ENCODE measurements around the gene EPHB2. TPM values are rescaled to one million over a fixed set of nuclear protein-coding genes. Genes with fewer than 3 reads are reported as not detected.

Gene EPHB2
- polyA plus RNA-seq, 2 of the 4 experiments (the other 2 are of a cell fraction), result 13.0 to 35.3 TPM

- FAIRE-seq, result no peak
- Histone ChIP-seq H3K4me1 (no peaks in the 10 kb centered on the region), H3K9me3 (no peaks in the 10 kb centered on the region), H3K4me3 (no peak overlapping the region), H3K27ac (no peak overlapping the region), H3K4me2 (no peak overlapping the region)
- TF ChIP-seq HOXB13 (CRISPR knock-in tag; IDR thresholded peaks at IDR 0.05; ENCODE audit: low read depth), result no peak
- DNase-seq (ENCODE audit: low read depth in 1 of 2, low spot score in 1 of 2), result no peak
- ChIA-PET POLR2A (no interaction called here), CTCF (interaction anchor here (1.2 kb wide), 1 partner anchor 16 kb away, joined by 3 read pairs; no protein-coding TSS in a partner anchor)
- no peak for ATAC-seq
- WGBS (ENCODE audit: missing lambda C conversion rate), result 93% methylated on average over 12 of the region's 12 CpGs
Measured at GRCh38 chr1:22846458-22846857, 135.8 kb downstream of the EPHB2 start.

- no peak overlapping the region for H3K4me3 ChIP-seq
- no peak for TF ChIP-seq EHMT2 (IDR thresholded peaks at IDR 0.05; ENCODE audit: low read depth)
- no peak for TF ChIP-seq JUNB (IDR thresholded peaks at IDR 0.05)
- TF ChIP-seq HDAC2 (IDR thresholded peaks at IDR 0.05), result no peak
- TF ChIP-seq PHF8 (IDR thresholded peaks at IDR 0.05; ENCODE audit: borderline replicate concordance, low read depth), result no peak
- TF ChIP-seq NR3C1 (IDR thresholded peaks at IDR 0.05), result no peak
- no peak for TF ChIP-seq HOXA7 (CRISPR knock-in tag; IDR thresholded peaks at IDR 0.05)
- no peak for TF ChIP-seq CTCF (IDR thresholded peaks at IDR 0.05)
- TF ChIP-seq FOSL2 (IDR thresholded peaks at IDR 0.05), result no peak
- TF ChIP-seq FOSL2 (CRISPR knock-in tag; IDR thresholded peaks at IDR 0.05), result no peak
- no peak for TF ChIP-seq ZC3H11A (IDR thresholded peaks at IDR 0.05)
- TF ChIP-seq FOSB (CRISPR knock-in tag; IDR thresholded peaks at IDR 0.05), result no peak
- no peak for TF ChIP-seq HMGXB4 (CRISPR knock-in tag; IDR thresholded peaks at IDR 0.05; ENCODE audit: borderline replicate concordance)
- no peak for TF ChIP-seq CBX2 (IDR thresholded peaks at IDR 0.05; ENCODE audit: borderline replicate concordance, low read depth)
- no peak for TF ChIP-seq PBX3 (IDR thresholded peaks at IDR 0.05)
- TF ChIP-seq NFE2L2 (conservative IDR thresholded peaks at IDR 0.05; ENCODE audit: low read length), result no peak
- no peak for TF ChIP-seq RNF2 (IDR thresholded peaks at IDR 0.05; ENCODE audit: borderline replicate concordance, low read depth)
- FAIRE-seq, result no peak
- ChIA-PET CTCF (interaction anchor here (1.2 to 2.0 kb wide), 2 partner anchors 15 to 143 kb away, joined by 3 to 9 read pairs; no protein-coding TSS in a partner anchor), POLR2A (no interaction called here)
- DNase-seq (ENCODE audit: low read depth in 1 of 2, low spot score in 1 of 2), result no peak
- WGBS (ENCODE audit: missing lambda C conversion rate), result 54% methylated on average over 2 of the region's 2 CpGs
- no peak overlapping the region for H3K27ac ChIP-seq
- no peaks in the 10 kb centered on the region for H3K4me1 ChIP-seq
- ATAC-seq, result no peak
- H3K9me3 ChIP-seq, result no peaks in the 10 kb centered on the region
- no peak overlapping the region for H3K4me2 ChIP-seq
Measured at GRCh38 chr1:22847249-22847648, 136.6 kb downstream of the EPHB2 start.

GRCh38 chr1:22847709-22848108, 137.1 kb downstream of the EPHB2 start:
- POLR2A ChIA-PET, result no interaction called here
- Histone ChIP-seq H3K9me3 (no peaks in the 10 kb centered on the region), H3K4me1 (no peaks in the 10 kb centered on the region), H3K4me3 (no peak overlapping the region), H3K27ac (no peak overlapping the region), H3K4me2 (no peak overlapping the region)
- FAIRE-seq (no peak), DNase-seq (ENCODE audit: low read depth in 1 of 2, low spot score in 1 of 2) (no peak), ATAC-seq (no peak)
- WGBS (ENCODE audit: missing lambda C conversion rate), result 49% methylated on average over 2 of the region's 2 CpGs
- TF ChIP-seq HMGXB4 (CRISPR knock-in tag; IDR thresholded peaks at IDR 0.05; ENCODE audit: borderline replicate concordance), result no peak
- no peak for TF ChIP-seq MAFK (IDR thresholded peaks at IDR 0.05; ENCODE audit: partially characterized antibody)
- no peak for TF ChIP-seq FOSB (CRISPR knock-in tag; IDR thresholded peaks at IDR 0.05)
- no peak for TF ChIP-seq HDAC2 (IDR thresholded peaks at IDR 0.05)
- TF ChIP-seq POLR2AphosphoS2 (conservative IDR thresholded peaks at IDR 0.05; ENCODE audit: low read length), result no peak
- no peak for TF ChIP-seq EHF (CRISPR knock-in tag; IDR thresholded peaks at IDR 0.05)
- TF ChIP-seq HEYL (CRISPR knock-in tag; IDR thresholded peaks at IDR 0.05), result no peak
- no peak for TF ChIP-seq NPAS2 (CRISPR knock-in tag; IDR thresholded peaks at IDR 0.05; ENCODE audit: borderline replicate concordance)
- CTCF ChIA-PET, result interaction anchor here (1.2 to 2.0 kb wide), 2 partner anchors 16 to 143 kb away, joined by 3 to 9 read pairs; no protein-coding TSS in a partner anchor
